NCI-H2081 (cell line): ENCODE data around the gene USP38.
"Not testable (repeated sequence)": the region's sequence is repeated elsewhere in the genome, so short reads cannot be mapped to it uniquely, and the experiment has no call there.

Experiments
- DNase-seq, 2 experiments: peaks; one replicate each; lab custom pipeline; 2025; lab: John Stamatoyannopoulos, UW

Gene USP38

GRCh38 chr4:143184503-143185252 is at the start of gene USP38:
Gene USP38, plus strand, starts transcription at chr4:143184917. Its CDS starts 534 bp downstream, at chr4:143185451.
- peak; percentile 92 to 94 for DNase-seq

- no peak for DNase-seq
Observed at GRCh38 chr4:143135358-143135757, 49.4 kb upstream of the USP38 start.

DNA sequence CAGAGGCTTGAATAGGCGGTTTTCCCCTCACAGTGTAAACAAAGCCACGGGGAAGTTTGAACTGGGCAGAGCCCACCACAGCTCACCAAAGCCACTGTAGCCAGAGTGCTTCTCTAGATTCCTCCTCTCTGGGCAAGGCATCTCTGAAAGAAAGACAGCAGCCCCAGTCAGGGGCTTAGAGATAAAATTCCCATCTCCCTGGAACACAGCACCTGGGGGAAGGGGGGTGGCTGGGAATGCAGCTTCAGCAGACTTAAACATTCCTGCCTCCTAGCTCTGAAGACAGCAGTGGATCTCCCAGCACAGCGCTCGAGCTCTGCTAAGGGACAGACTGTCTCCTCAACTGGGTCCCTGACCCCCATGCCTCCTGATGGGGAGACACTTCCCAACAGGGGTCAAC is 44.0 kb upstream of the USP38 start:
- no peak for DNase-seq

GRCh38 chr4:143148521-143148920 is 36.2 kb upstream of the USP38 start:
- no peak for DNase-seq

DNA sequence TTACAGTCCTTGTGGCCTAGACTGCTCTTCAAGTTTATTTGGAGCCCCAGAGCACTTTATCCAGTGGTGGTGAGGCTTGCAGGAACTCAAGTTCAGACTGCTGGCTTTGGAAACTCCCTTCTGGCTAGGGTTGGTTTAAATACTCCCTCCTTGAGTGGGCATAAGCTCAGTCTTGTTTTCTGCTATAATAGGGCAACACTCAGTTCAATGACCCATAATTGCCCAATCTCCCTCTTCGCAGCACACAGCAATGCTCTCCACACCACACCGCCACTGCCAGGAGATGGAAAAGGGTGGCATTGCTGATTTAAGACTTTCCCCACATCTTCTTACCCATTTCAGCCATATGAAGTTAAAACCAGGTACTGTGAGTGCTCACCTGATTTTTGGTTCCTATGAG is 27.9 kb upstream of the USP38 start:
- no peak for DNase-seq

GRCh38 chr4:143163614-143164013 is 21.1 kb upstream of the USP38 start:
- no peak for DNase-seq

DNA sequence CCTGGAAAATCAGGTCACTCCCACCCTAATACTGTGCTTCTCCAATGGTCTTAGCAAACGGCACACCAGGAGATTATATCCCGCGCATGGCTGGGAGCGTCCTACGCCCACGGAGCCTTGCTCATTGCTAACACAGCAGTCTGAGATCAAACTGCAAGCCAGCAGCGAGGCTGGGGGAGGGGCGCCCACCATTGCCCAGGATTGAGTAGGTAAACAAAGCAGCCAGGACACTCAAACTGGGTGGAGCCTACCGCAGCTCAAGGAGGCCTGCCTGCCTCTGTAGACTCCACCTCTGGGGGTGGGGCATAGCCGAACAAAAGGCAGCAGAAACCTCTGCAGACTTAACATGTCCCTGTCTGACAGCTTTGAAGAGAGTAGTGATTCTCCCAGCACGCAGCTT is 18.0 kb upstream of the USP38 start:
- DNase-seq = not testable (repeated sequence)

DNA sequence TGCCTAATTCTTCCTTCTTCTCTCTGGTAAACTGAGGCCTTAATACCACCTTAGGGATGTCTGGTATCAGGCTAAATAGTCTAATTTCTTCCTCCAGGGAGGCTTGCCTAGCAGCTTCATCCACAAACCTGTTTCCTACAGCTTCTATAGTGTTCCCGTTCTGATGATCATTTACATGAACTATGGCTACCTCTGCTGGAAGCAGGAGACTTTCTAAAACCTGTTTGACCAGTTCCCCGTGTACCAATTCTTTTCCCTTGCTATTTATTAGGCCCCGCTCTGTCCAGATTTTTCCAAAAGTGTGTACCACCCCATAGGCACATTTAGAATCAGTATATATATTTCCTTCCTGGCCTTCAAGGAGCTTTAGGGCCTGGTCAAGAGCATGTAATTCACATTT is 5.8 kb upstream of the USP38 start:
- no peak for DNase-seq

- DNase-seq = no peak
Observed at GRCh38 chr4:143183513-143184216, 1.1 kb upstream of the USP38 start.

GRCh38 chr4:143184217-143184502 is 557 bp upstream of the USP38 start:
- DNase-seq = peak; percentile 37 to 80

DNA sequence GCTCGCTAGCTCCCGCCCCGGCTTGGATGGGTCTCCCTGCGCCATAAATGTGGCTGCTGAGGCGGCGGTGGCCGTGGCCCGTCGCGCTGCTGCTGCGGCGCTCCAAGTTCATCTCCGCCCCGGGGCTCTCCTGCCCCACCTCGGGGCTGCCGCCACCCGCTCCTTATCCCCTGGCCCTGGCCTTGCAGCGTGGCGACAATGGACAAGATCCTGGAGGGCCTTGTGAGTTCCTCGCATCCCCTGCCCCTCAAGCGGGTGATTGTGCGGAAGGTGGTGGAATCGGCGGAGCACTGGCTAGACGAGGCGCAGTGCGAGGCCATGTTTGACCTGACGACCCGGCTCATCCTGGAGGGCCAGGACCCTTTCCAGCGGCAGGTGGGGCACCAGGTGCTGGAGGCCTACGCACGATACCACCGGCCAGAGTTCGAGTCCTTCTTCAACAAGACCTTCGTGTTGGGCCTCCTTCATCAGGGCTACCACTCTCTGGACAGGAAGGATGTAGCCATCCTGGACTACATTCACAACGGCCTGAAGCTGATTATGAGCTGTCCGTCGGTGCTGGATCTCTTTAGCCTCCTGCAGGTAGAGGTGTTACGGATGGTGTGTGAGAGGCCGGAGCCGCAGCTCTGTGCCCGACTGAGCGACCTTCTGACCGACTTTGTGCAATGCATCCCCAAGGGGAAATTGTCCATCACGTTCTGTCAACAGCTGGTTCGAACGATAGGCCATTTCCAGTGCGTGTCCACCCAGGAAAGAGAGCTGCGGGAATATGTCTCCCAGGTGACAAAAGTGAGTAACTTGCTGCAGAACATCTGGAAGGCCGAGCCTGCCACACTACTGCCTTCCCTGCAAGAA is 763 bp downstream of the USP38 start:
- DNase-seq = peak in 1 of 2 experiments; percentile 30

- DNase-seq = no peak
Observed at GRCh38 chr4:143186212-143186611, 1.5 kb downstream of the USP38 start.

DNA sequence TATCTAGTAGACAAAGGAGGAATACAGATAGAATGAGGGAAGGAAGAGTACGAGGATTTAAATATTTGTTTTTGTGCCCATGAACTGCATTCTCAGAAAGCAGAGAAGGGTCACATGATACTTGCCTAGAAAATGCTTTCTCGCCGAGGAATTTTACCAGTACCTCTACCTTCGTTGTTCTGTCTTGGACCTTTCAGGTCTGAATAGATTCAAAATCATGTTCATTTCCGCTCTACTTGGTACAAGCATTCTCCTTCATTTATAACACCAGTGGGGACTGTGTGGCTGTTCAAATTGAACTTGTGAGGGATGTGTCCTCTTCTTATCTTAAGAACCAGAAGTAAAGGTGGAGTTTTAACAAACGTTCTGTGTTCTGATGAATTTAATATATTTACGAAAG is 1.9 kb downstream of the USP38 start:
- no peak for DNase-seq

DNA sequence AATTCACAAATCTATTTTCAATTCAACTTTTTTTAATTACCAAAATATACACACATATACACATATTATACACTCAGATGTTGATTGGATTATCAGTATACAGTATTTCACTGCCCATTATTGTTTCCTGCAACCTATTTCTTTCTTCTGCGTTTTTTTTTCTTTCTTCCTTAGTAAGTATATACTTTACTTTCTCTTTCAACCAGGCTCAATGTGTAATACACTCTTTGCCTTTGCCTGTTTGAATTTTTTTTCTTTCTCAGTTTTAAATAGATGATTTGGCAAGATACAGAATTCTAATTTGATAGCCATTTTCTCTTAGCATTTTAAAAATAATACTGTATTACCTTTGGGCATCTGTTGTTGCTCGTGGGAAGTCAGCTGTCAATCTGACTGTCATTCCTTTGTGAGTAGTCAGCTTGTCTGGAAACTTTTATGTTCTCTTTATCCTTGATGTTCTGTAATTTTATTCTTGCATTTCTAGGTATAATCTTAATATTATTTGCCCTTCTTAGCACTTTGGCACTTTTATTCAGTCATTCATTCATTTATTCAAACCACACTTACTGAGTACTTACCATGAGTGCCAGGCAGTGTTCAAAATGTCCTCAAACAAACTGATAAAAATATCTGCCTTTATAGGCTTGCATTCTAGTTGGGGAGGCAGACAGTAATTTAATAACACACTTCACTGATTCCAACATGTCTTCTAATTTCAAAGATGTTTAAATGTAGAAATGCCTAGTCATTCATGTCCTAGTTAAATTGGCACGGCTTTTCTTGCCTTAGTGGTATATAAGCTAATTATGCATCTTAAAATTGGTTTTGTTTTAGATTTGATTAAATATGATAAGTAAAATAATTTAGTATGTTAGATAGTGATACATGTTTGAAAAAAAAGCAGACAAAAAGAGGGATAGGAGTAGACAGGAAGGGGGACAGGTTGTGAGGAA is 3.7 kb downstream of the USP38 start:
- no peak for DNase-seq

DNA sequence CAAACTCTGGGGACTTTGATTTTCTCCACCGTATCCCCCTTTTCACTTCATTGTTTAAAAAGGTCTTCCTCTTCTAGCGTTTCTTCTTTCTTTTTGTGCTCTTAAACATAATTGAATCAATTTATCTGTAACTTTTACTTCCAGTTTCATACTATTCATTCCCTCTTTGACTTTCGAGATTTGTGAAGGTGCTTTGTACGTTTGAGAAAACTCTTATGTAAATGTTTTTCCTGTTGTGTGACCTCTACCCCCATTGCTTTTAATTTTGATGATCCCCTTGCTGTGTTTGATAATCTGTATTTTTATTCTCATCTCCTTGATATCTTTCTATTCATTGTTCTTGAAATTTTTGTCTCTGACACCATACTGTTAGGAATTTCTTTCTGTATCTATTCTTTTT is 4.8 kb downstream of the USP38 start:
- no peak for DNase-seq

DNA sequence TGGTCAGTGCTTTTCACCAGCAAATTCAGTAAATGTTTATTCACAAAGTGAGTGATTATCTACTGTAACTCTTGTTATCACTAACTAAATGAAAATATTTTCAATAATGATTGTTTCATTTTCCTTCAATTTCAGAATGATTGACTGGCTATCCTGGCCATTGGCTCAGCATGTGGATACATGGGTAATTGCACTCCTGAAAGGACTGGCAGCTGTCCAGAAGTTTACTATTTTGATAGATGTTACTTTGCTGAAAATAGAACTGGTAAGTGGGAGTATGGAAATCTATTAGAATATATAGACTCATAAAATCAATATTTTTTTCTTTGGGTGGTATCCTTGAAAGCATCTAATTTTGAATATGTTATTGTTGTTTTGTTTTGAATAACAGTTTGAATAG is 10.9 kb downstream of the USP38 start:
- DNase-seq = no peak

- no peak for DNase-seq
Observed at GRCh38 chr4:143196323-143196722, 11.6 kb downstream of the USP38 start.

- no peak for DNase-seq
Observed at GRCh38 chr4:143199503-143199902, 14.8 kb downstream of the USP38 start.

DNA sequence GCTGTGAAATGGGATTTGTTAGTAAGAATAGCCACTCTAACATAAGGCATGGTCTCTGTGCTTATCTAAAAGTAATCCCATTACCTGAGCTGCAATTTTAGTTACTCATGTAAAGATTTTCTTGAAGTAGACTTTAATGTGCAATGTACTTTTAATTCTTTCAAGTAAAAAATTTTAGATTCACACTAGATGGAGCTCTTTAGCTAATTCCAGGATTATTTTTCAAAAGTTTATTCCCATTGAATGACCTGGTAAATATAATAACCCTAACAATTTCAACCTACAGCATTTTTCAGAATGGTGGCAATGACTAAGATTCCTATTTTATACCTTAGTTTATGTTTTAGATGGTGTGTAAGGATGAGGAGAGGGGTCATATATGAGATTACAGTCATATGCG is 18.1 kb downstream of the USP38 start:
- no peak for DNase-seq

GRCh38 chr4:143203577-143203976 is 18.9 kb downstream of the USP38 start:
- DNase-seq = no peak

DNA sequence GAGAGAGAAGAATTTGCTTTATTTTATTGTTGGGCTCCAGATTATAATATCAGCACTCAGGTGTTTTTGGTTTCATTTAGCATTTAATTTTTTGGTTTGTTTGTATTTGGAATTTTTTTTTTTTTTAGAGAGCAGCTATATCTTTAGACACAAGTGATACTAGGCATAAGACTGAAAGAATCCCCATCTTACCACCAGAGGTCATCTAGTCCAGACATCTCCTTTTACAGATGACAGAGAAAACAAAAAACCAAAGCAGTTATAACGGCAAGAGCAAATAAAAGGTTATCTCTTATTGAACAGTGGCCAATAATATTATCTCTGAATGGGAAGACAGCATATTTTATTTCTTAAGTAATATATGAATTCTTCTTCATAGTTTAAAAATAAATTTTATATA is 22.8 kb downstream of the USP38 start:
- DNase-seq = peak in 1 of 2 experiments; percentile 0

DNA sequence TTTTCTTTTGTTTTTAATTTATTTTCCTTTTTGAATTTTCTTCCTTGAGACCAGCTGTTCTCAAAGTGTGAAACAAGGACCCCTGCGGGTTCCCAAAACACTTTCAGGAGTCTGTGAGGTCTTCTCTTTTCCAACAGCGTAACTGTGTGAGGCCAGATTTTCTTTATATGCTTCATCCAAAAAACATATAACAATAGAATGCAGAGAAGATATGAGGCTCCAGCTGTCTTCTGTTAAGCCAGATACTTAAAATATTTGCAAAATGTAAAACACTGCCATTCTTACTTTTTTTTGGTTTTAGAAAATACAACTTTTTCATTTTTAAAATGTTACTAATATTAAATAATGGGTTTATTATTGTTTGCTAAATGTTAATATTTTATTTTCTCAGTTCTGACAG is 27.8 kb downstream of the USP38 start:
- no peak for DNase-seq
